Erythroblast (primary cell): Measurements from ENCODE around the gene CYTH2.

Experiments used
- GATA1 ChIP-seq: IDR thresholded peaks from 2 replicates; pipeline ENCODE4 v1.6.1; 2011; ENCODE audit warnings: low read depth, mild to moderate bottlenecking, control low read depth, low read length, moderate library complexity
- POLR2A ChIP-seq: IDR thresholded peaks from 2 replicates; pipeline ENCODE4 v1.6.1; 2011; ENCODE audit warnings: mild to moderate bottlenecking, low read length

- TF ChIP-seq POLR2A (no peak), GATA1 (no peak)
These were observed 31.8 kb downstream of the CYTH2 start for GRCh38 chr19:48500830-48501493.
